Measurements from ENCODE around the gene COL7A1.

The COL7A1 gene

DNA sequence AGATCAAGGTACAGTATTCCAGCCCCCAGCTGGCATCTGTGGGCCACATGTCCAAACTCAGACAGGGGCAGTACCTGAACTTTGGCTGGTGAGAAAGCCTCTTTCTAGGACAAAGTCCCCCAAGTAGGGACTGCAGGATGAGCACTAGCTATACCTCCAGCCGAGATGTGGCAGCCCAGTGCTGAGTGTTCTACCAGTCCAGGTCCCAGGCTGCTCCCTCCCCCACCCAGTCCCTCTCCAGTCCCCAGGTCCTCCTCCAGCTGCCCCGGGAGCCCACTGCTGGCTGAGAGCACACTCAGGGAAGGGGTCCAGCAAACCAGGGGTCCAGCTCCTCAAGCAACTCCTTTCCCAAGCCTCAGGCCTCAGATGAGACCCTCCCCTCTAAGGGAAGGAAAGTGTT, 38.6 kb upstream of the COL7A1 start:
- TF ChIP-seq FOXP2 (optimal IDR thresholded peaks at IDR 0.05; ENCODE audit: control extremely low read depth, extremely low read length, insufficient read depth) (no peak), EZH2 (IDR thresholded peaks at IDR 0.05) (no peak), POLR2AphosphoS5 (IDR thresholded peaks at IDR 0.05; ENCODE audit: borderline replicate concordance, low read depth, low read length) (no peak)
- no peaks in the 10 kb centered on the region for H3K9me3 ChIP-seq (ENCODE audit: low read depth, low read length)
- no peak overlapping the region for H3K4me3 ChIP-seq
- no peak for DNase-seq (ENCODE audit: low read depth, low spot score)
- H3K36me3 ChIP-seq (ENCODE audit: insufficient read depth, low read length), result no peaks in the 10 kb centered on the region
- H3K27ac ChIP-seq, result no peak overlapping the region
- no peak overlapping the region for H3K9ac ChIP-seq (ENCODE audit: insufficient read length)

DNA sequence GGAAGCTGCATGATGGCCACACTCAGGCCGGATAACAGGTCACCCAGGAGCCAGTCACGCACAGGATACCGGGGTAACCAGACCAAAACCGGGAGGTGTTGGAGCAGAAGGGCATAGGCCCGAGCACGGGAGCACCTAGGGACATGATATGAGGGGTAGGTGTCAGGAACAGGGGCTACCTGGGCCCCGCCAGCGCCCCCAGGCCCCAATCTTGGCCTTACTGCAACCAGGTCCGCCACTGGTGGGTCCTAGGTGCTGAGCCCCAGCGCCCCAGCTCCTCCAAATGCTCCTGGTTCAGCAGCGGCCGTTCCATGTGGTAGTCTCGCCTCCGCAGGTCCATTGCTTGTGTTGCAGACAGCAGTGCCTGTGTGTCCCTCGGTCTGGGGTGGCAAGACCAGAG, 38.1 kb upstream of the COL7A1 start:
- H3K27ac ChIP-seq, result no peak overlapping the region
- TF ChIP-seq EZH2 (IDR thresholded peaks at IDR 0.05) (no peak), POLR2AphosphoS5 (IDR thresholded peaks at IDR 0.05; ENCODE audit: borderline replicate concordance, low read depth, low read length) (no peak), FOXP2 (optimal IDR thresholded peaks at IDR 0.05; ENCODE audit: control extremely low read depth, extremely low read length, insufficient read depth) (no peak)
- DNase-seq (ENCODE audit: low read depth, low spot score), result no peak
- no peak overlapping the region for H3K4me3 ChIP-seq
- no peak overlapping the region for H3K9ac ChIP-seq (ENCODE audit: insufficient read length)
- H3K36me3 ChIP-seq (ENCODE audit: insufficient read depth, low read length), result no peaks in the 10 kb centered on the region
- no peaks in the 10 kb centered on the region for H3K9me3 ChIP-seq (ENCODE audit: low read depth, low read length)

DNA sequence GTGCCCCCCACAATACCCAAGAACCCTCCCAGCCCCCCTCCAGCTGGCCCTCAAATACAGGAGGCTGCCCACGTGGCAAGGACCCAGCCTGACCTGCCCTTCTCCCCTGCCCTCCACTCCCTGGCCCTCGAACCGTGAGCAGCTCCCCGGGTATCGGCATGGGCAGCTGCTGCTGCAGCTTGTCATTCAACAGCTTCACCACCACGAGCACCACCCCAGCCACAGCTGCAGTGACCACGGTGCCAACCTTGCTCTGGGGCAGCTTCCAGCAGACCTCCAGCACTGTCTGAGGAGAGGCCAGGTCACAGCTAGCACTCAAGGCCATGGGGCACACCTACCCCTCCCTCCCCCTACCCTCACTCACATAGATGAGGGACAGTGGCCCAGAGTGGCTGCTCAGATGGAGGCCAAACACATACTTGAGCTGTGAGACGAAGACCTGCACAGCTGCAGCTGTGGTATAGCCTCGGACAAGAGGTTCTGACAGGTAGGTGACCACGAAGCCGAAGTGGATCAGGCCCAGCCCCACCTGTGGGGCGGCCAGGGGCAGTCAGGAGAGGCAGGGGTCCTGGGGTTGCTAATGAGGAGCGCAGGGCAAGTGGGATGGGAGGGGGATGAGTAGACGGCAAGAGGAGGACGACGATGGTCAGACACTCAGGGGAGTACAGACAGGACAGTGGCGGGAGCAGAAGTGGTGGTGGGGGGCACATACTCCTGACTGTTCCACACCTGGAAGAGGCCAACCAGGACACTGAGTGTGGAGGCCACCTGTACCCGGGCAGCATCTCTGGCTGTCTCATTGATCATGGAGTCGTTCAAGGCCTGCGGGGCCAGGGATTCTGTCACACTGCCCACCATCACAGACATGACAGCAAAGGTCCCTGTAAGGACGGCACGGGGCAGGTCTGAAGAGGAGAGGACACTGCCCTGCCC, 36.7 kb upstream of the COL7A1 start:
- no peak for DNase-seq (ENCODE audit: low read depth, low spot score)
- no peak overlapping the region for H3K9ac ChIP-seq (ENCODE audit: insufficient read length)
- H3K4me3 ChIP-seq, result no peak overlapping the region
- TF ChIP-seq FOXP2 (optimal IDR thresholded peaks at IDR 0.05; ENCODE audit: control extremely low read depth, extremely low read length, insufficient read depth) (no peak), POLR2AphosphoS5 (IDR thresholded peaks at IDR 0.05; ENCODE audit: borderline replicate concordance, low read depth, low read length) (no peak), EZH2 (IDR thresholded peaks at IDR 0.05) (no peak)
- no peaks in the 10 kb centered on the region for H3K9me3 ChIP-seq (ENCODE audit: low read depth, low read length)
- H3K27ac ChIP-seq, result no peak overlapping the region
- H3K36me3 ChIP-seq (ENCODE audit: insufficient read depth, low read length), result no peaks in the 10 kb centered on the region

DNA sequence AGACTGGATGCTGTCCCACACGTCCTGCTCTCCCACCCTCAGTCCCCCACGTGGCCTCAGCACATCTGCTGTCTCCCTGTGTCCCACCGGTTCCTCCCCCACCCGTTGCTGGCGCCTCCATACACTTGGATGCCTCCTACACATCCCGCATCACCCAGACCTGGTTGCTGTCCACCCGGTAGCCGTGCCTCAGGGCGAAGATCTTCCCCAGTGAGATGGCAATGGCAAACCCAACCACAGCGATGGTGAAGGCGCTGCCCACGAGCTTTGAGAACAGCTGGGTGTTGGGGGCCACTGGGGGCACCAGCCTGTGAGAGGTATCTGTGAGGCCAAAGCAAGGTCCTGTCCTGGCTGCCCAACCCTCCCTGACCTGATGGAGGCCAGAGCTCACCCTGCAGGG, 35.7 kb upstream of the COL7A1 start:
- H3K27ac ChIP-seq, result no peak overlapping the region
- no peaks in the 10 kb centered on the region for H3K9me3 ChIP-seq (ENCODE audit: low read depth, low read length)
- TF ChIP-seq POLR2AphosphoS5 (IDR thresholded peaks at IDR 0.05; ENCODE audit: borderline replicate concordance, low read depth, low read length), result no peak
- no peaks in the 10 kb centered on the region for H3K36me3 ChIP-seq (ENCODE audit: insufficient read depth, low read length)
- no peak for DNase-seq (ENCODE audit: low read depth, low spot score)
- H3K4me3 ChIP-seq, result no peak overlapping the region
- no peak overlapping the region for H3K9ac ChIP-seq (ENCODE audit: insufficient read length)

DNA sequence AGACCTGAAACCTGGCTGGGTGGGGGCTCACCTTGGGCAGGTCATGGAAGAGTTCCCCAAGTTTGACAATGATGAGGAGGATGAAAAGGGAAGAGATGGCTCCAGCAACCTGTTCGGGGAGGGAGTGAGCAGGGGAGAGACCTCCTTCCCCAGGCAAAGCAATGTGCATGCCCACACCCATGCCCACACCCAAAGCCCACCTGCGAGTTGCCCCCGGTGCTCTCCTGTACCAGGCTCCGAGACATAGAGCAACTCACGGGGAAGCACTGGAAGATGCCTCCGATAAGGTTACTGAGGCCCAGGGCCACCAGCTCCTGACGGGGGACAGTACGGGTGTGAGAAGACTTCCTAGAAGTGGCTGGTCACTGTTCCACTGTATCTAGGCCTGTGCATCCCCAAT, 35.3 kb upstream of the COL7A1 start:
- Histone ChIP-seq H3K36me3 (ENCODE audit: insufficient read depth, low read length) (no peaks in the 10 kb centered on the region), H3K27ac (no peak overlapping the region), H3K9ac (ENCODE audit: insufficient read length) (no peak overlapping the region), H3K4me3 (no peak overlapping the region), H3K9me3 (ENCODE audit: low read depth, low read length) (no peaks in the 10 kb centered on the region)
- no peak for DNase-seq (ENCODE audit: low read depth, low spot score)
- TF ChIP-seq FOXP2 (optimal IDR thresholded peaks at IDR 0.05; ENCODE audit: control extremely low read depth, extremely low read length, insufficient read depth) (no peak), POLR2AphosphoS5 (IDR thresholded peaks at IDR 0.05; ENCODE audit: borderline replicate concordance, low read depth, low read length) (no peak), EZH2 (IDR thresholded peaks at IDR 0.05) (no peak)

DNA sequence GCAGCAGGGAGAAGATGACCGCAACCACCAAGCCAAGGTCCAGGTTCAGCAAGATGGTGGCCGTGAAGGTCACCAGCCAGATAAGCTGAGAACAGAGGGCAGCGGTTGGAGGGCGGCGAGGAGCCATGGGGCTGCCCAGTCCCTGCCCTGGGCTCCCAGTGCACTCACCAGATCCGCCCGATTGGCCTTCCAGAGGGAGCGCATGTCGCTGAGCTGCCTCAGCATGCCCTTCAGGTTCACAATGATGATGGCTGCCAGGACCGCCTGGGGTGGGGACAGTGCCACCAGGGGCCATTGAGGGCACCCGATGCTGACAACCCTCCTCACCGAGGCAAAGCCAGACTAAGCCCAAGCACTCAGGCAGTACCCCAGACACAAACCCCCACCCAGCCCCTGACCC, 34.8 kb upstream of the COL7A1 start:
- no peak overlapping the region for H3K4me3 ChIP-seq
- TF ChIP-seq FOXP2 (optimal IDR thresholded peaks at IDR 0.05; ENCODE audit: control extremely low read depth, extremely low read length, insufficient read depth), result no peak
- no peak for TF ChIP-seq EZH2 (IDR thresholded peaks at IDR 0.05)
- no peak for TF ChIP-seq POLR2AphosphoS5 (IDR thresholded peaks at IDR 0.05; ENCODE audit: borderline replicate concordance, low read depth, low read length)

DNA sequence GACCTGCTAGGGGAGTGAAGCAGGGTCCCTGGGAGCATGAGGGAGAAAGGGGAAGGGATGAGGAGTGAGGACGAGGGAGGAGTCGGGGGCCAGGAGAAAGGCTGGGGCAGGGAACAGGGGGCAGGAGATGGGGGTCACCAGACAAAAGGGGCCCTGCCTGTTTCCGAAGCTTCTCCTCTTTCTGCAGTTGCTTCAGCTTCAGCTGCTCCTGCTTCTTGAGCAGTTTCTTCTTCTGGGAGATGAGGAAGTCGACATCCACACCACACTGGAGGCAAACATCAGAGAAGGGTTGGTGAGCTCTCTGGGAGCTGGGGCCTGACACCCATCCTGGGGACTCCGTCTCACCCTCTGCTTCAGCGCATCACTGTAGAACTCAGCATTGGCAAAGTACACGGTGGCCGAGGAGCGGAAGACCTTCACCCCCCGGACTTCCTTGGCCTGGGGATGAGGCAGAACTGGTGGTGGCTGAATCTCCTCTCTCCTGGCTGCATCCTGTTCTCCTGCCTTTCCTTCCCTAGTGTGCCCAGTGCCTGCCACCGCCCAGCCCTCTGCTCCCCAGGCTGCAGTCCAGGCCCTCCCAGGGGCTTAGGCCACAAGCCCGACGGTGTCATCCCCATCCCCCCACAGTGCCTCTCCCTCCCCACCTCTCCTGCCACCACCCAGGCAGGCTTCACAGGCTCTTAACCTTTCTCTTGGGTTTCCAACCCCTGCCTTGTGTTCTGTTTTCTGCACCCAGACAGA, 33.3 kb upstream of the COL7A1 start:
- H3K9ac ChIP-seq (ENCODE audit: insufficient read length), result no peak overlapping the region
- H3K36me3 ChIP-seq (ENCODE audit: insufficient read depth, low read length), result no peaks in the 10 kb centered on the region
- no peak overlapping the region for H3K4me3 ChIP-seq
- TF ChIP-seq POLR2AphosphoS5 (IDR thresholded peaks at IDR 0.05; ENCODE audit: borderline replicate concordance, low read depth, low read length), result no peak
- no peak for TF ChIP-seq FOXP2 (optimal IDR thresholded peaks at IDR 0.05; ENCODE audit: control extremely low read depth, extremely low read length, insufficient read depth)
- no peak for TF ChIP-seq EZH2 (IDR thresholded peaks at IDR 0.05)
- H3K27ac ChIP-seq, result no peak overlapping the region
- no peaks in the 10 kb centered on the region for H3K9me3 ChIP-seq (ENCODE audit: low read depth, low read length)
- no peak for DNase-seq (ENCODE audit: low read depth, low spot score)

More for the DNA sequence above, 34.8 kb upstream of the COL7A1 start:
- DNase-seq (ENCODE audit: low read depth, low spot score), result no peak
- Histone ChIP-seq H3K9ac (ENCODE audit: insufficient read length) (no peak overlapping the region), H3K36me3 (ENCODE audit: insufficient read depth, low read length) (no peaks in the 10 kb centered on the region), H3K27ac (no peak overlapping the region), H3K9me3 (ENCODE audit: low read depth, low read length) (no peaks in the 10 kb centered on the region)

DNA sequence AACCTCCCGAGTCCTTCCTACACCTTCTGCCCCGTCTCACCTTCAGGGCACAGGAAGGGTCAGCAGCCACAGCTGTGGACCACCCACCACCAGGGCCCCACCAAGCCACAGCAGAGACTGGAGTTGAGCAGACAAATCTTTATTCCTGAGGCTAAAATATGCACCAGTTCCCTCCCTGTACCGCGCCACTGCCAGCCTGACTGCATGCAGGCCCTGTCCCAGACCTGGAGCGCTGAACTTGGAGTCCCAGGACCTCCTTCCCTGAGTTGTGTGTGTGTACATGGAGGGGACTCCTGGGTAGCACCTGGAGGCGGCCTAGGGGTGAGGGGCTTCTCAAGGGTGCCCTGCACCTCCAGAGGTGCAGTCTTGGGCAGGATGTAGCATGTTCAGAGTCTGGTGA, 30.5 kb upstream of the COL7A1 start:
- TF ChIP-seq POLR2AphosphoS5 (IDR thresholded peaks at IDR 0.05; ENCODE audit: borderline replicate concordance, low read depth, low read length) (no peak), FOXP2 (optimal IDR thresholded peaks at IDR 0.05; ENCODE audit: control extremely low read depth, extremely low read length, insufficient read depth) (no peak), EZH2 (IDR thresholded peaks at IDR 0.05) (no peak)
- Histone ChIP-seq H3K36me3 (ENCODE audit: insufficient read depth, low read length) (no peaks in the 10 kb centered on the region), H3K9me3 (ENCODE audit: low read depth, low read length) (no peaks in the 10 kb centered on the region), H3K4me3 (no peak overlapping the region), H3K27ac (no peak overlapping the region), H3K9ac (ENCODE audit: insufficient read length) (no peak overlapping the region)
- no peak for DNase-seq (ENCODE audit: low read depth, low spot score)

Measured in SK-N-MC (cell line).